HG03565 (cell line): ENCODE data around the gene SLC5A2.
"Not testable (repeated sequence)": the region's sequence is repeated elsewhere in the genome, so short reads cannot be mapped to it uniquely, and the experiment has no call there.

Experiments used
- ATAC-seq: cut with Tn5 transposase; IDR thresholded peaks from one replicate; pipeline ENCODE4 v1.9.1; 2021; ENCODE audit warnings: mild to moderate bottlenecking, moderate library complexity; ENCODE audit not compliant: unreplicated experiment

Gene SLC5A2

DNA sequence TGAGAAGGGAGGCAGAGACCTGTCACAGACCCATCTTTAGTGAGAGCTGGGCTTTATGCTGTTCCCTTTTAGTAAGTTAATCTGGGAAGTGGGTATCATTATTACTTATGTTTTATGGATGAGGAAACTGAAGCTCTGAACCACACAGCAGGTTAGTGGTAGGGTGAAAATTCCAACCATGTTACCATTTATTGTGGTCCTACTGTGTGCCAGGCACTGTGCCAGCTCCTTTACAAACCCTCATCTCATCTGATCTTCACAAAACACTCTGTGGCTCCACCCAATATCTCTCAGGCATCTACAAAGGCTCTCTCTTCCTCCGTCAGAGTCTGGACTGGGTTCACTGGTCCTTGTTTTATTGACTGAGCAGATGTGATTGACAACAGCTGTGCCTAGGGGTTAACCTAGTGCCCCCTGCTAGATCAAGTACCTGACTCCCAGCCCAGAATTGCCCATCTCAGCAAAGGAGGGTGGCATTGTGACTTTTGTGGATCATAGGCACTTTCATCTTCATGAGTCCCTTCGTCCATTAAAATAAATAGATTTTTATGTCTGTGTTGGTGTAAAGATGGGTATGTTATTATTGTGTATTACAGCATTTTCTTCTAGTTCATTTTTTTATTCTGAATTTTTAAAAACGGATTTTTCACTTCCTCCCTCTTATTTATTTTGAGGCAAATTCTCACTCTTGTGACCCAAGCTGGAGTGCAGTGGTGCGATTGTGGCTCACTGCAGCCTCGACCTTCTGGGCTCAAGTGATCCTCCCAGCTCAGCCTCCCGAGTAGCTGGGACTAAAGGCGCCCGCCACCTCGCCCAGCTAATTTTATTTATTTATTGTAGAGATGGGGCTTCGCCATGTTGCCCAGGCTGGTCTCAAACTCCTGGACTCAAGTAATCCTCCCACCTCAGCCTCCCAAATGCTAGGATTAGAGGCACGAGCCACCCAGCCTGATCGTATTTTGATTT is 7.9 kb upstream of the SLC5A2 start:
- no peak for ATAC-seq

- ATAC-seq: no peak
Observed at GRCh38 chr16:31475946-31476302, 7.0 kb upstream of the SLC5A2 start.

DNA sequence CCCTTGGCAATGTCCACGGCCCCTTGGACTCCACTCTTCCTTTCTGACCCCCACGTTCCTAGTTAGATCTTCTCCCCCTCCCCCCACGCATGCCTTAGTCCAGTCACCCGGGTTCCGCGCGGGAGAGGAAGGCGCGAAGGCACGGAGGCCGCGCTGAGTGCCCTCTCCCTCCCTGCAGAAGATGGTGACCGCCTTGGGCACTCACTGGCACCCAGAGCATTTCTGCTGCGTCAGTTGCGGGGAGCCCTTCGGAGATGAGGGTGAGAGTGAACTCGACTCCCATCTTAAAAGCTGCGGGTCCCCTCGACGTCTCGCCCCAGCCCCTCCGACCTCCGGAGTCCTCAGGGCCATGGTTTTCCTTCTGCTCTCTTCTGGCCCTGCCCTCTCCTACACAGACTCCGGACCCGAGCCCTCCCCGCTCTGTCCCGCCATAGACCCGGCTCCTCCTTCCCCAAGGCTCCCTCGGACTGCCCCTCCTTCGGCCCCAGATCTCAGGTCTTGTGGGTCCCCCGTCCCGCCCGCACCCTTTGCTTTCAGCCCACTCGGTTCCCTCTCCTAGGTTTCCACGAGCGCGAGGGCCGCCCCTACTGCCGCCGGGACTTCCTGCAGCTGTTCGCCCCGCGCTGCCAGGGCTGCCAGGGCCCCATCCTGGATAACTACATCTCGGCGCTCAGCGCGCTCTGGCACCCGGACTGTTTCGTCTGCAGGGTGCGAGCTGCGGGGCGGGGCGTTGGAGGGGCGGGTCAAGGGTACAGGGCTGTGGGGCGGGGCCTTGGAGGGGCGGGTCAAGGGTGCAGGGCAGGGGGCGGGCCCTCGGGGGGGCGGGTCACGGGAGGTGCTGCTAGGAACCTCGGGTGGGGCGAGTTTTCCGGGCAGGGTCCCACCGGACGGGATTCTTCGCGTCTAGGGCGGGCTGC is 6.4 kb upstream of the SLC5A2 start:
- peak; percentile 45 for ATAC-seq

DNA sequence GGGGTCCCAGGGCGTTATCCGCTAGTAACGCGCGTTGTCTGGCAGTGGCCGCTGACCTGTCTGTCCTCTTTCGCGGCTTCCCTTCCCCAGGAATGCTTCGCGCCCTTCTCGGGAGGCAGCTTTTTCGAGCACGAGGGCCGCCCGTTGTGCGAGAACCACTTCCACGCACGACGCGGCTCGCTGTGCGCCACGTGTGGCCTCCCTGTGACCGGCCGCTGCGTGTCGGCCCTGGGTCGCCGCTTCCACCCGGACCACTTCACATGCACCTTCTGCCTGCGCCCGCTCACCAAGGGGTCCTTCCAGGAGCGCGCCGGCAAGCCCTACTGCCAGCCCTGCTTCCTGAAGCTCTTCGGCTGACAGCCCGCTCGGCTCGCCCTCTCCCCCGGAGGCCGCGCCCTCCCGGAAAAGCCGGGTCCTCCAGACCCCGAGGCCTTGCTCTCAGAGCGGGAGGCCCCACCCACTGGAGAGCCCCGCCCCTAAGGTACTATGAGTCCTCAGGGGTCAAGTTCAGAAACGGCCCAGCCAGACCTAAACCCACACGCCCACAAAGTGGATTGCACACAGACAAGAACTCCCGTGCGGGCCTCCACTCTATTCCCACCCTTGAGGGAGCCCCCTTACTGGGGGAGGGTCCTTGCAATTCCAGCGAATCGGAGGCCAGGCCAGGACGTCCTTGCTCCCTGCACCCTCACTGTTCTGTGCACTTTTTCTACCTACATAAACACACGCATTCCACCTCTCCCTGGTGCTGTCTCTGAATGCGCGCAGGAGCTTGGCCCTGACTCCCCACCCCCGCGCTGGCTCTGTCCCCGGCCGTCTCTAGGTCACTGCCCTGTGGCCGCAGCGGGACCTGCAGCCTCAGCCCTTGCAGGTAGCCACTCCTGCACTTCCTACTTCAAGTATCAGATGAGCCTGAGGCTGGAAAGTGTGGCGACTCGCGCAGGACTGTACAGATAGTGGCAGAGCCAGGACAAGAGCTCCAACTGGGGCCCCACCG is 5.4 kb upstream of the SLC5A2 start:
- ATAC-seq: no peak

DNA sequence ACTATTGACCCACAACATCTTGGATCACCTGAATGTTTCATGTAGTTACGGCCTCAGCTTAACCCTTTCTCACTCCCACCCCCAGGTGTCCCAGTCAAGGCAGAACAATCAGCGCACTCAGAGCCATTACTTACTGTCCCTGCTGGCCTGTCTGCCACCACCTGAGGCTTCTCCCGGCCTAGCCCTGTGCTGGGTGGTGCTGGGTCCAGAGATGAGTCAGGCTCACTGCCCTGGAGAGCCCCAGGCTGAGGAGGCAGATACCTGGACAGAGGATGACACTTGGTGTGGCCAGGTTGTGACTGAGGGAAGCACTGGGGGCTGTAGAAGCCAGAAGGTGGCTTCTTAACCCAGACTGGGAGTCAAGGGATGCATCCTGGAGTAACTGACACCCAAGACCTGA is 4.0 kb upstream of the SLC5A2 start:
- ATAC-seq: no peak

DNA sequence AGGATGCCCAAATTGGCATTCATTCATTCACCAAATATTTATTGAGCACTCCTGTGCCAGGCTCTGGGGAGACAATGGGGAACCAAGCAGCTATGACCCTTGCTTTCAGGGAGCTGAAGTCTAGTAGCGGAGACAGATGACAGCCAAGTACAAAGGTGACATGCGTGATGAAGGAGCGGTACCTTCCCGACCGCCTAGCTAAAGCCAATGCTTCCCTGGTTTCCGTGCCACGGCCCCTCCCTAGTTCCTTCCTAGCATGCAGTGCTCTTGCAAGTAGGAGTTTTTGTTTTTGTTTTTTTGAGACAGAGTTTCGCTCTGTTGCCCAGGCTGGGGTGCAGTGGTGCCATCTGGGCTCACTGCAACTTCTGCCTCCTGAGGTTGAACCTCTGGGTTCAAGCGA is 3.2 kb upstream of the SLC5A2 start:
- ATAC-seq: no peak

DNA sequence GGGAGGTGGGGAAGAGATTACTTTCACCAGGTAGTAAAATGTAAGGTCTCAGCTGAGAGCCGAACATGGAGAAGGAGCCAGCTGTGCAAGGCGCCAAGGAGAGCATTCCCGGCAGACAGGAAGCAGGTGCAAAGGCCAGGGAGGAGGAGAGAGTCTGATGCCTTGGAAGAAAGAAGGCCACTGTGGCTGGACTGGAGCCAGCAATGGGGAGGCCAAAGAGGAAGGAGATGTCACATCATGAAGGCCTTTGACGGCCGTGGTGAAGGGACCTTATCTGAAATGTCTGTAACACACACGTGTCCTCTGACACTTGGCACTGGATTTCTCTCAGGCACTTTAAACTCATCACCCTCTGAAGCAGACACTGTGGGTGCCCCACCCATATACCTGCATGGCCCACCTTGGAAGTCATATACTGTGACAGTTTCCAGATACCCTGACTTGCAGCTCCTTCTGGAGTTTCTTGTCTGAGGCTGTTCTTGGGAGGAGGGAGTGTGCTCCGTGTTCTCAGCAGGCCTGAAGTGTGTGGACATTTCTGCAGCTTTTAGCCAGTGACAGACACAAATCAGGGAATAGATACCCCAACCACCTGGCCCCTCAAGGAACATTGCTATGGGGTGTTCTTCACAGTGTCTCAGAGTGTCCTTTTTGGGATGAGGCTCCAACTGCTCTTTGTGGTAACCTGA is 1.9 kb upstream of the SLC5A2 start:
- no peak for ATAC-seq

GRCh38 chr16:31484048-31484447 is 1.1 kb downstream of the SLC5A2 start:
- ATAC-seq: not testable (repeated sequence)

- ATAC-seq: no peak
Observed at GRCh38 chr16:31484491-31485171, 1.7 kb downstream of the SLC5A2 start.

GRCh38 chr16:31485571-31485970 is 2.6 kb downstream of the SLC5A2 start:
- no peak for ATAC-seq

DNA sequence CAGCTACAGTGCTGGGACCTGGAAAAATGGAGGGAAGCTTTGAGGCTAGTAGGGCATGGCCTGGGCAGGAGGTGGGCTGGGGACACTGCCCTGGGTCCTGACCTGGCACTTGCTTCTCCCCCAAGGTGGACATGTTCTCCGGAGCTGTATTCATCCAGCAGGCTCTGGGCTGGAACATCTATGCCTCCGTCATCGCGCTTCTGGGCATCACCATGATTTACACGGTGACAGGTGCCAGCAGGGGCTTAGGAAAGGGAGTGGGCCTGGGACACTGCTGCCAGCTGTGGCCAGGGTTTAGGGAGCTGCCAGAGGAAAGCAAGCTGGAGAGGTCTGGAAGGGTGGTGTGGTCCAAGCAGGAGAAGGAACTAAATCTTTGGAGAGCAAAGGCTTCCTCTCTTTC is 3.1 kb downstream of the SLC5A2 start:
- ATAC-seq: no peak

DNA sequence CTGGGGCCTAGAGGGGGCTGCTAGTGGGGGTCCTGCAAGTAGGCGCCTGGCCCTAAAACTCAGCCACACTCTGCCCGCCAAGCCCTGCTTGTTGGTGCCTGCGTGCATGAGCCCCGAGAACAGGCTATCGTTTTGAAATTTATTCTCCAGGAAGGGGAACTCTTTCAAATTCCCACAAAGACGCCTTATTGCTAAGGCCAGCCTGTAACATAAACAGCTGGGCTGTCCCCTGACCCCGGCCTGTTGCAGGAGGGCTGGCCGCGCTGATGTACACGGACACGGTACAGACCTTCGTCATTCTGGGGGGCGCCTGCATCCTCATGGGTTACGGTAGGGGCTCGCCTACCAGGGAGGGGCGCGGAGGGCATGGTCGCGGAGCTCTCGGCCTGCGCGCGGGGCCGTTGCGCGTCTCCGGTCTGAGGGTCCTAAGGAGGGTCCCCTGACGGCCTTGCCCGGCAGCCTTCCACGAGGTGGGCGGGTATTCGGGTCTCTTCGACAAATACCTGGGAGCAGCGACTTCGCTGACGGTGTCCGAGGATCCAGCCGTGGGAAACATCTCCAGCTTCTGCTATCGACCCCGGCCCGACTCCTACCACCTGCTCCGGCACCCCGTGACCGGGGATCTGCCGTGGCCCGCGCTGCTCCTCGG is 4.3 kb downstream of the SLC5A2 start:
- no peak for ATAC-seq

DNA sequence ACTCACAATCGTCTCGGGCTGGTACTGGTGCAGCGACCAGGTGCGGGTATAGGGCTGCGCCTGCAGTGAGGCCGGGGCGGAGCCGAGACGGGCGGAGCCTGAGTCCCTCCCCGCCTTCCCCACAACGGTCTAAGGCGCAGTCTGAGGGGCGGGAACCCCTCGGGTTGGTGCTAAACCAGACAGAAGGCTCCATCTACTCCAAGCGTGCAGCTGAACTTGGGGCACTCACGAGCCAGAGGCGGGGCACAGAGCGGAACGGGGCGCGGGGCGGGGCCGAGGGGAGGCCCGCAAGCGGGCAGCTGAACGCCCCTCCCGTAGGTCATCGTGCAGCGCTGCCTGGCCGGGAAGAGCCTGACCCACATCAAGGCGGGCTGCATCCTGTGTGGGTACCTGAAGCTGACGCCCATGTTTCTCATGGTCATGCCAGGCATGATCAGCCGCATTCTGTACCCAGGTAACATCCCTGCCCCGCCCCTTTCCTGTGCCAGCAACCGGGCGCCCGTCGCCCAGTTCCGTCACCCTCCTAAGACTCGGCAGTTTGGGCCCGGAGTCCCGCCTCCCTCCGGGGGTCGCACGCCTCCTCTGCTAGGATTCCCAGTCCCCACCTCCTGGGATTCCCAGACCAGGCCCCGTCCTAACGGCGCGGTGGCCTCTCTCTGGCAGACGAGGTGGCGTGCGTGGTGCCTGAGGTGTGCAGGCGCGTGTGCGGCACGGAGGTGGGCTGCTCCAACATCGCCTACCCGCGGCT is 5.0 kb downstream of the SLC5A2 start:
- peak; percentile 60 for ATAC-seq

DNA sequence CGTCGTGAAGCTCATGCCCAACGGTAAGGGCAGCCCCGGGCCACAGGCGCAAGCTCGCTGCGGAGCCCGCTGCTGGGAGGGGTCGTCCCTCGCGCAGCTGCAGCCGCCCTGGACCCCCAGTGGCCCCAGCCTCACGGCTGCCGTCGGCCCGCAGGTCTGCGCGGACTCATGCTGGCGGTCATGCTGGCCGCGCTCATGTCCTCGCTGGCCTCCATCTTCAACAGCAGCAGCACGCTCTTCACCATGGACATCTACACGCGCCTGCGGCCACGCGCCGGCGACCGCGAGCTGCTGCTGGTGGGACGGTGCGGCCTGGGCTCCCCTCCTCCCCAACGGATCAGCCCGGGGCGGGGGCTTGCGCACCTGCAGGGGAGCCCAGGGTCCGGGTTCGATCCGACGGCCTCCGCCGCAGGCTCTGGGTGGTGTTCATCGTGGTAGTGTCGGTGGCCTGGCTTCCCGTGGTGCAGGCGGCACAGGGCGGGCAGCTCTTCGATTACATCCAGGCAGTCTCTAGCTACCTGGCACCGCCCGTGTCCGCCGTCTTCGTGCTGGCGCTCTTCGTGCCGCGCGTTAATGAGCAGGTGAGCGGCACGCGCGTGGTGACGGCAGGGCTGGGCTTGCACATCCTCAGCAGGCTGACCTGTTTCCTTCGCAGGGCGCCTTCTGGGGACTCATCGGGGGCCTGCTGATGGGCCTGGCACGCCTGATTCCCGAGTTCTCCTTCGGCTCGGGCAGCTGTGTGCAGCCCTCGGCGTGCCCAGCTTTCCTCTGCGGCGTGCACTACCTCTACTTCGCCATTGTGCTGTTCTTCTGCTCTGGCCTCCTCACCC is 5.8 kb downstream of the SLC5A2 start:
- no peak for ATAC-seq

- no peak for ATAC-seq
Observed at GRCh38 chr16:31489298-31489564, 6.3 kb downstream of the SLC5A2 start.

- no peak for ATAC-seq
Observed at GRCh38 chr16:31489616-31490584, 7.0 kb downstream of the SLC5A2 start.
